DOHH2 (cell line): Measurements from ENCODE around the gene UVSSA.
"Not testable (repeated sequence)": the region's sequence is repeated elsewhere in the genome, so short reads cannot be mapped to it uniquely, and the experiment has no call there.

Experiments used
- H3F3A ChIP-seq: fragments of 200-600 bp; sonication (generic), shearing (Covaris generic); 2 replicates; pipeline ENCODE4 v1.6.0; 2016; ENCODE audit warnings: antibody characterized with exemption, mild to moderate bottlenecking; ENCODE audit not compliant: control insufficient read depth, insufficient read depth
- H3K27ac ChIP-seq: fragments of 200-600 bp; sonication (generic); 2 replicates; pipeline ENCODE4 v1.5.1; 2014; ENCODE audit warnings: low read depth, mild to moderate bottlenecking, low read length, moderate library complexity
- H3K27me3 ChIP-seq: fragments of 200-600 bp; sonication (generic); 2 replicates; pipeline ENCODE4 v1.6.1; 2014; ENCODE audit warnings: mild to moderate bottlenecking, low read length, mixed read lengths; ENCODE audit not compliant: control insufficient read depth
- H3K36me3 ChIP-seq: fragments of 200-600 bp; sonication (generic); 2 replicates; pipeline ENCODE4 v1.6.1; 2014; ENCODE audit warnings: mild to moderate bottlenecking, low read length, moderate library complexity, mixed read lengths; ENCODE audit not compliant: control insufficient read depth
- H3K4me1 ChIP-seq: fragments of 200-600 bp; sonication (generic); 2 replicates; pipeline ENCODE4 v1.6.1; 2014; ENCODE audit warnings: mild to moderate bottlenecking, low read length, mixed read lengths; ENCODE audit not compliant: control insufficient read depth
- H3K4me2 ChIP-seq: fragments of 200-600 bp; sonication (generic); 2 replicates; pipeline ENCODE4 v1.6.0; 2014; ENCODE audit warnings: mild to moderate bottlenecking, low read length, moderate library complexity
- H3K4me3 ChIP-seq: fragments of 200-600 bp; sonication (generic); 2 replicates; pipeline ENCODE4 v1.5.1; 2014; ENCODE audit warnings: mild to moderate bottlenecking, low read length, mixed read lengths
- H3K79me2 ChIP-seq: fragments of 200-600 bp; sonication (generic); 2 replicates; pipeline ENCODE4 v1.6.1; 2014; ENCODE audit warnings: mild to moderate bottlenecking, low read length, mixed read lengths; ENCODE audit not compliant: control insufficient read depth
- H3K9me2 ChIP-seq: fragments of 200-600 bp; sonication (generic); replicated peaks from 2 replicates; pipeline ENCODE4 v1.6.1; 2014; ENCODE audit warnings: mild to moderate bottlenecking, low read length, mixed read lengths; ENCODE audit not compliant: control insufficient read depth
- H3K9me3 ChIP-seq: fragments of 200-600 bp; sonication (generic); 2 replicates; pipeline ENCODE4 v1.6.1; 2014; ENCODE audit warnings: antibody characterized with exemption, low read length, mixed read lengths; ENCODE audit not compliant: control insufficient read depth, insufficient read depth
- H4K20me1 ChIP-seq: fragments of 200-600 bp; sonication (generic); 2 replicates; pipeline ENCODE4 v1.6.0; 2014; ENCODE audit warnings: low read depth, mild to moderate bottlenecking, antibody characterized with exemption, low read length, moderate library complexity; ENCODE audit not compliant: control insufficient read depth, insufficient read depth
- CTCF ChIP-seq: fragments of 200-600 bp; sonication (generic); IDR thresholded peaks from one replicate; pipeline ENCODE4 v1.5.1; 2014; ENCODE audit warnings: antibody characterized with exemption, mild to moderate bottlenecking, low read depth, low read length; ENCODE audit not compliant: poor library complexity, severe bottlenecking
- EZH2phosphoT487 ChIP-seq: fragments of 200-600 bp; sonication (generic); IDR thresholded peaks from 2 replicates; pipeline ENCODE4 v1.6.1; 2017; ENCODE audit warnings: borderline replicate concordance, mild to moderate bottlenecking, antibody characterized with exemption, low read length, moderate library complexity, mixed read lengths

The UVSSA gene

GRCh38 chr4:1331591-1332353 is 15.2 kb upstream of the UVSSA start:
- no peaks in the 10 kb centered on the region for H4K20me1 ChIP-seq
- TF ChIP-seq EZH2phosphoT487 (no peak), CTCF (no peak)
- H3K4me3 ChIP-seq, result no peak overlapping the region
- no peaks in the 10 kb centered on the region for H3K27me3 ChIP-seq
- H3F3A ChIP-seq, result no peaks in the 10 kb centered on the region
- no peaks in the 10 kb centered on the region for H3K9me3 ChIP-seq
- H3K79me2 ChIP-seq, result peaks cover 4% of the 10 kb centered on the region; the same call in 1 of the 2 replicates
- no peak overlapping the region for H3K27ac ChIP-seq
- no peak overlapping the region for H3K4me2 ChIP-seq
- no peaks in the 10 kb centered on the region for H3K4me1 ChIP-seq
- H3K9me2 ChIP-seq, result no peaks in the 10 kb centered on the region
- peaks cover 42% of the 10 kb centered on the region for H3K36me3 ChIP-seq

GRCh38 chr4:1332686-1333085 is 14.3 kb upstream of the UVSSA start:
- H4K20me1 ChIP-seq, result no peaks in the 10 kb centered on the region
- TF ChIP-seq CTCF (no peak), EZH2phosphoT487 (no peak)
- H3K4me2 ChIP-seq, result no peak overlapping the region
- no peaks in the 10 kb centered on the region for H3K4me1 ChIP-seq
- H3K36me3 ChIP-seq, result peaks cover 44% of the 10 kb centered on the region
- no peak overlapping the region for H3K27ac ChIP-seq
- H3K9me3 ChIP-seq, result no peaks in the 10 kb centered on the region
- H3K79me2 ChIP-seq, result peaks cover 4% of the 10 kb centered on the region; the same call in 1 of the 2 replicates
- no peaks in the 10 kb centered on the region for H3F3A ChIP-seq
- no peak overlapping the region for H3K4me3 ChIP-seq
- no peaks in the 10 kb centered on the region for H3K9me2 ChIP-seq
- no peaks in the 10 kb centered on the region for H3K27me3 ChIP-seq

GRCh38 chr4:1333256-1333655 is 13.8 kb upstream of the UVSSA start:
- Histone ChIP-seq H3K4me3 (no peak overlapping the region), H3K9me3 (no peaks in the 10 kb centered on the region), H3K4me1 (no peaks in the 10 kb centered on the region), H3K4me2 (no peak overlapping the region), H4K20me1 (no peaks in the 10 kb centered on the region), H3K79me2 (peaks cover 4% of the 10 kb centered on the region; the same call in 1 of the 2 replicates), H3K9me2 (no peaks in the 10 kb centered on the region), H3K27me3 (no peaks in the 10 kb centered on the region), H3K27ac (no peak overlapping the region), H3F3A (no peaks in the 10 kb centered on the region), H3K36me3 (peaks cover 44% of the 10 kb centered on the region)
- TF ChIP-seq EZH2phosphoT487, result no peak
- TF ChIP-seq CTCF, result no peak

- H3K4me2 ChIP-seq, H3K4me1 ChIP-seq, H3K9me3 ChIP-seq, H3F3A ChIP-seq, H3K9me2 ChIP-seq, H4K20me1 ChIP-seq, H3K4me3 ChIP-seq, H3K79me2 ChIP-seq, H3K27me3 ChIP-seq, H3K27ac ChIP-seq: not testable (repeated sequence)
- peaks cover 47% of the 10 kb centered on the region for H3K36me3 ChIP-seq
These were observed 13.0 kb upstream of the UVSSA start for GRCh38 chr4:1333851-1334578.
